ENCODE measurements around the gene LAMA2.

- TF ChIP-seq, protein P1, sequence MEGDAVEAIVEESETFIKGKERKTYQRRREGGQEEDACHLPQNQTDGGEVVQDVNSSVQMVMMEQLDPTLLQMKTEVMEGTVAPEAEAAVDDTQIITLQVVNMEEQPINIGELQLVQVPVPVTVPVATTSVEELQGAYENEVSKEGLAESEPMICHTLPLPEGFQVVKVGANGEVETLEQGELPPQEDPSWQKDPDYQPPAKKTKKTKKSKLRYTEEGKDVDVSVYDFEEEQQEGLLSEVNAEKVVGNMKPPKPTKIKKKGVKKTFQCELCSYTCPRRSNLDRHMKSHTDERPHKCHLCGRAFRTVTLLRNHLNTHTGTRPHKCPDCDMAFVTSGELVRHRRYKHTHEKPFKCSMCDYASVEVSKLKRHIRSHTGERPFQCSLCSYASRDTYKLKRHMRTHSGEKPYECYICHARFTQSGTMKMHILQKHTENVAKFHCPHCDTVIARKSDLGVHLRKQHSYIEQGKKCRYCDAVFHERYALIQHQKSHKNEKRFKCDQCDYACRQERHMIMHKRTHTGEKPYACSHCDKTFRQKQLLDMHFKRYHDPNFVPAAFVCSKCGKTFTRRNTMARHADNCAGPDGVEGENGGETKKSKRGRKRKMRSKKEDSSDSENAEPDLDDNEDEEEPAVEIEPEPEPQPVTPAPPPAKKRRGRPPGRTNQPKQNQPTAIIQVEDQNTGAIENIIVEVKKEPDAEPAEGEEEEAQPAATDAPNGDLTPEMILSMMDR (IDR thresholded peaks at IDR 0.05; ENCODE audit: control extremely low read depth in 1 of 3, insufficient read depth in 1 of 3, low read depth in 1 of 3, low read length in 3 of 3): no peak
- TF ChIP-seq RXRA (IDR thresholded peaks at IDR 0.05; ENCODE audit: insufficient read depth, low read depth, low read length): no peak
- no peak for TF ChIP-seq YY1 (IDR thresholded peaks at IDR 0.05; ENCODE audit: low read depth, low read length)
- TF ChIP-seq BRCA1 (IDR thresholded peaks at IDR 0.05; ENCODE audit: low read depth, low read length): no peak
- TF ChIP-seq KDM1A (IDR thresholded peaks at IDR 0.05; ENCODE audit: borderline replicate concordance, low read length): no peak
- TF ChIP-seq JUND (IDR thresholded peaks at IDR 0.05; ENCODE audit: low read length): no peak
- TF ChIP-seq SRF (IDR thresholded peaks at IDR 0.05; ENCODE audit: low read depth, low read length): no peak
- no peak for TF ChIP-seq TCF12 (IDR thresholded peaks at IDR 0.05; ENCODE audit: low read depth, low read length)
- no peak for TF ChIP-seq RNF2 (IDR thresholded peaks at IDR 0.05; ENCODE audit: borderline replicate concordance, low read depth, low read length, missing control alignments, poor library complexity, severe bottlenecking)
Observed at GRCh38 chr6:129248946-129249345, 366.0 kb downstream of the LAMA2 start.
